ENCODE measurements around the gene MCIDAS.

DNA sequence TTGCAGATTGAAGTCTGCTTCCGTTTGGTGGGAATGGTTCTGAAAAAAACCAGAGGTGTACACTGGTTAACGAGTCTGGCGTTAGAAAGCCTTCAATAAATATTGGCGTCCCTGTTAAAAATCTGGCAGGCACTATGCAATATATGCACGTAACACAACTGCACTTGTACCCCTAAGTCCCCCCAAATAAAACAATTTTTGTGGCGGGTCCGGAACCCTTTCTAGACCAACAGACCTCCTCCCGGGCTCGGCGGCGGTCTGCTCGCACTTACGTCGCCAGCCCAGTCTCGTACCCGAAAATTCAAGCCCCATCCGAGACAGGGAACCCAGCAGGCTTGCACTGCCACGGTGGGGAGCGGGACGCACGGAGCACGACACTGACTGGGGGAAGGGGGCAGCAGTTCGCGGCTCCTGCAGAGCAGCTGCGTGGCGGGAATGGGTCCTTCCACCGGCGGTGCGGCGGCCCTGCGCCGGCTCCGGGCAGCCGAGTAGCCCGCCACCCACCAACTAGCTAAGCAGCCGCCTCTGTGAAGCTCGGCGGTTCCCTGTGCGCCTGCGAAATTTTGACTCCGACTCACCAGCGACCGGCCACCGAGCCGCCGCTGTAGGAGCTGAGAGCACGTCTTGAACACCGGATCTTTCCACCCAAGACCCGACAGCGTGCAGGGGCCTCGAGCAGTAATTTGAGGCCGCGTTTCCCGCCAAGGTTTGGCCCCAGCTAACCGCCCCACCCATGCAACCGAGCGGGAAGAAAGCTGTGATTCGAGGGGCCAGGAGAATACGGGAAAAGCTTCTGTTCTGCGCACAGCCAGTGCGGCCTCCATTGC, 3.9 kb downstream of the MCIDAS start:
- TF ChIP-seq RBBP5 (conservative IDR thresholded peaks at IDR 0.05) (no peak), EZH2 (IDR thresholded peaks at IDR 0.05; ENCODE audit: borderline replicate concordance, control insufficient read depth, low read depth, low read length) (peak; percentile 24; the same call in 1 of the 2 replicates), CBX5 (IDR thresholded peaks at IDR 0.05; ENCODE audit: low read depth) (no peak), RELA (IDR thresholded peaks at IDR 0.05; ENCODE audit: borderline replicate concordance, partially characterized antibody) (no peak), HDAC2 (IDR thresholded peaks at IDR 0.05) (no peak), CTCF (IDR thresholded peaks at IDR 0.05 in 2 of 3, conservative IDR thresholded peaks at IDR 0.05 in 1 of 3; ENCODE audit: control insufficient read depth in 2 of 3, extremely low read depth in 1 of 3, insufficient read depth in 1 of 3, low read depth in 3 of 3, low read length in 3 of 3) (no peak), CBFB (IDR thresholded peaks at IDR 0.05; ENCODE audit: low read depth) (no peak), SIN3A (IDR thresholded peaks at IDR 0.05; ENCODE audit: low read depth, low read length) (no peak), HCFC1 (IDR thresholded peaks at IDR 0.05; ENCODE audit: low read length) (no peak), PBX3 (IDR thresholded peaks at IDR 0.05; ENCODE audit: insufficient replicate concordance, low read depth, low read length) (no peak), TAF1 (IDR thresholded peaks at IDR 0.05; ENCODE audit: borderline replicate concordance, low read depth, low read length) (no peak)
- TF ChIP-seq, protein P1, sequence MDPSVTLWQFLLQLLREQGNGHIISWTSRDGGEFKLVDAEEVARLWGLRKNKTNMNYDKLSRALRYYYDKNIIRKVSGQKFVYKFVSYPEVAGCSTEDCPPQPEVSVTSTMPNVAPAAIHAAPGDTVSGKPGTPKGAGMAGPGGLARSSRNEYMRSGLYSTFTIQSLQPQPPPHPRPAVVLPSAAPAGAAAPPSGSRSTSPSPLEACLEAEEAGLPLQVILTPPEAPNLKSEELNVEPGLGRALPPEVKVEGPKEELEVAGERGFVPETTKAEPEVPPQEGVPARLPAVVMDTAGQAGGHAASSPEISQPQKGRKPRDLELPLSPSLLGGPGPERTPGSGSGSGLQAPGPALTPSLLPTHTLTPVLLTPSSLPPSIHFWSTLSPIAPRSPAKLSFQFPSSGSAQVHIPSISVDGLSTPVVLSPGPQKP (IDR thresholded peaks at IDR 0.05; ENCODE audit: low read depth, low read length), result no peak
